Lower lobe of right lung (tissue), 2 donors: ENCODE results near the gene CKAP2L. TPM values are rescaled to one million over a fixed set of nuclear protein-coding genes. Genes with fewer than 3 reads are reported as not detected.

Source experiments
- ATAC-seq, 2 donors: fragments of 200-7000 bp; cut with Tn5 transposase; one replicate each; pipeline ENCODE4 v1.9.1; 2020 to 2022; ENCODE audit warnings: mild to moderate bottlenecking in 2 of 2, moderate library complexity in 2 of 2
- DNase-seq: peaks from one replicate; pipeline ENCODE4 v3.0.0-alpha.2; 2020
- H3K27ac ChIP-seq: fragments of 200-600 bp; one replicate; pipeline ENCODE4 v1.8.0; 2022
- H3K27me3 ChIP-seq: fragments of 200-600 bp; one replicate; pipeline ENCODE4 v1.8.0; 2022; ENCODE audit warnings: low read depth
- H3K36me3 ChIP-seq: fragments of 200-600 bp; one replicate; pipeline ENCODE4 v1.8.0; 2022; ENCODE audit warnings: mild to moderate bottlenecking
- H3K4me1 ChIP-seq: fragments of 200-600 bp; one replicate; pipeline ENCODE4 v1.8.0; 2022
- H3K4me3 ChIP-seq: fragments of 200-600 bp; one replicate; pipeline ENCODE4 v1.8.0; 2022; ENCODE audit warnings: mild to moderate bottlenecking
- H3K9me3 ChIP-seq: fragments of 200-600 bp; one replicate; pipeline ENCODE4 v1.8.0; 2022
- intact Hi-C: fragments of 100-400 bp; cut with DNase I; formaldehyde crosslinking; loops from one replicate; pipeline ENCODE4 v1.11.0; 2022
- total RNA-seq: library from RNA; stranded (reverse); fragmentation: NEBNext Ultra II Directional; extraction: Animal tissue kit (Norgen Biotek cat#: 25700); gene quantifications from one replicate; pipeline ENCODE4 v1.2.1, GENCODE V29; 2021
- TF ChIP-seq, protein P1 (sequence below): fragments of 200-600 bp; IDR thresholded peaks from one replicate; pipeline ENCODE4 v1.8.0; 2022; ENCODE audit warnings: antibody characterized with exemption, mild to moderate bottlenecking
- donor health status: DM: no; HTN: yes; CAD: no; lungs with severe emphysema.

Gene CKAP2L
- total RNA-seq, 1 donor from 2014 or later = 1.3 TPM

GRCh38 chr2:112728378-112729175, 35.8 kb downstream of the CKAP2L start:
- no peaks in the 10 kb centered on the region for H3K36me3 ChIP-seq
- no peak overlapping the region for H3K27ac ChIP-seq
- DNase-seq (no peak), ATAC-seq (no peak)
- H3K9me3 ChIP-seq = no peaks in the 10 kb centered on the region
- no peak overlapping the region for H3K4me3 ChIP-seq
- TF ChIP-seq, protein P1, sequence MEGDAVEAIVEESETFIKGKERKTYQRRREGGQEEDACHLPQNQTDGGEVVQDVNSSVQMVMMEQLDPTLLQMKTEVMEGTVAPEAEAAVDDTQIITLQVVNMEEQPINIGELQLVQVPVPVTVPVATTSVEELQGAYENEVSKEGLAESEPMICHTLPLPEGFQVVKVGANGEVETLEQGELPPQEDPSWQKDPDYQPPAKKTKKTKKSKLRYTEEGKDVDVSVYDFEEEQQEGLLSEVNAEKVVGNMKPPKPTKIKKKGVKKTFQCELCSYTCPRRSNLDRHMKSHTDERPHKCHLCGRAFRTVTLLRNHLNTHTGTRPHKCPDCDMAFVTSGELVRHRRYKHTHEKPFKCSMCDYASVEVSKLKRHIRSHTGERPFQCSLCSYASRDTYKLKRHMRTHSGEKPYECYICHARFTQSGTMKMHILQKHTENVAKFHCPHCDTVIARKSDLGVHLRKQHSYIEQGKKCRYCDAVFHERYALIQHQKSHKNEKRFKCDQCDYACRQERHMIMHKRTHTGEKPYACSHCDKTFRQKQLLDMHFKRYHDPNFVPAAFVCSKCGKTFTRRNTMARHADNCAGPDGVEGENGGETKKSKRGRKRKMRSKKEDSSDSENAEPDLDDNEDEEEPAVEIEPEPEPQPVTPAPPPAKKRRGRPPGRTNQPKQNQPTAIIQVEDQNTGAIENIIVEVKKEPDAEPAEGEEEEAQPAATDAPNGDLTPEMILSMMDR = no peak
- H3K27me3 ChIP-seq = no peaks in the 10 kb centered on the region
- intact Hi-C loops = no loop called here
- H3K4me1 ChIP-seq = peaks cover 6% of the 10 kb centered on the region

GRCh38 chr2:112728029-112728362, 36.4 kb downstream of the CKAP2L start:
- no peaks in the 10 kb centered on the region for H3K27me3 ChIP-seq

DNA sequence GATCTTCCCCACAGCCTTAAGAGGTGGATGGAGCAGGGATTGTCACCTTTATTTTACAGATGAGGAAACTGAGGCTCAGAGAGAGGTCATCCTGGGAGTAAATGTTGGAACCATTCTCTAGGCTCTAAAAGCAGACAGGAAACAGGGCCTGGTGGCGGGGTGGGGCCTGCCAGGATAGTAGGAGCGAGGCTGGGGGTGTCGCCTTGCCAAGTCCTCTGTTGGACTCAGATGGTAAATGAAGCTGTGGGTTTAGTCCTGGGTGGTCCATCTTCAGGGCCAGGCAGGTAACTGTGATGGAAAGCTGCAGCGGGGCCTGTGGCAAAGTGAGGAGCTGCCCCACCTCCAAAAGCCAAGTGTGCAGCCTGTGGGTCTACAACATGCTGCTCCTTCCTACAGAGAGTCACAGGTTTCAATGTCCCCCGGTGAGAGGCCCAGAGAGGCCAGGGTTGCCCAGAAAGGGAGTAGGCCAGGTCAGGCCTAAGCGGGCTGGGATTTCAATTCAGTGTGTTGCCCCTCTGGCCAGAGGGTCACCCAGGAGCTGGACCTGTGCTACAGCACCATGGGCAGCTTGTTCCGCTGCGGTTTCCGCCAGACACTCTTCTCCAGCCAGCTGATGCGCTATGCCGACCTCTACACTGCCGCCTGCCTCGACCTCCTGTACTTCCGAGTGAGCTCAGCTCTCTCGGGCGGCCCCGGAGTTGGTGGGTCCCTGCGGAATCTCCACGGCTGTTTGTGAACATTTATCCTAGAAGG, 37.0 kb downstream of the CKAP2L start:
- ATAC-seq (no peak), DNase-seq (no peak)
- H3K4me3 ChIP-seq = no peak overlapping the region
- H3K9me3 ChIP-seq = no peaks in the 10 kb centered on the region
- TF ChIP-seq, protein P1 = no peak
- H3K4me1 ChIP-seq = peaks cover 6% of the 10 kb centered on the region
- intact Hi-C loops = no loop called here
- H3K27ac ChIP-seq = no peak overlapping the region
- H3K36me3 ChIP-seq = no peaks in the 10 kb centered on the region
- H3K27me3 ChIP-seq = no peaks in the 10 kb centered on the region

More at GRCh38 chr2:112728029-112728362, 36.4 kb downstream of the CKAP2L start:
- no peaks in the 10 kb centered on the region for H3K36me3 ChIP-seq
- peaks cover 6% of the 10 kb centered on the region for H3K4me1 ChIP-seq
- no peak overlapping the region for H3K4me3 ChIP-seq
- no peak for DNase-seq
- intact Hi-C loops = no loop called here
- no peak overlapping the region for H3K27ac ChIP-seq
- ATAC-seq = no peak
- no peaks in the 10 kb centered on the region for H3K9me3 ChIP-seq
- TF ChIP-seq, protein P1 = no peak

DNA sequence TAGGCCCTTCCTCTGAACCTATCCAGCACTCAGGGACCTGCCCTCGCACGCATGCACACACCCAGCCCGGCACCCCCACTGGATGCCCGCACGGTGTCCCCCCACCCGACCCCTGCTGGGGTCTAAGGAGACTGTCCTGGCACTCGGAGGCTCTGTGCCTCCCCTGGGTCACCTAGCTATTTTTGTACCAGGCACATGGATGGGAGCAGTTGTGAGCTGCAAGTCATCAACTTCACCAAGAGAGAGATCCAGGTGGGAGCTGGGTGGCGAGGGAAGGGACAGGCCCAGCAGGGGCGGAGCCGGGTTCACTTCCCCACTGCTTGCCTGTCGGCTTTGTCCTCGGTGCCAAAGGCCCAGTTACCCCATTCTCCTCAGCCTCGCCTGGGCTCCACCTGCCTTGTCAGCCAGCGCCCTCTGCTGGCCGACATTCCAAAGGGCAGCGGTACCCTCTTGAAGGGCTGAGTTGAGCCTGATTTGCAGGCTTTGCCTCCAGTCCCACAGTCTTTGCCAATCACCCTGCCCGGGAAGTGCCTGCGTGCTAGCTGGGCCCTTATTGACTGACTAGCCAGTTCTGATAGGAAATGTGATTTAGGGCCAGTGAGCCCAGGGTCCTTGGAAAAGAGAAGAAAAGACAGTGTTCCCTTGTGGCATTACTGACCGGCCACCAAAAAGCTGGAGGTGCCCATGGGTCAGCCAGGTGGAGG, 37.8 kb downstream of the CKAP2L start:
- Histone ChIP-seq H3K27me3 (no peaks in the 10 kb centered on the region), H3K9me3 (no peaks in the 10 kb centered on the region), H3K4me1 (peaks cover 6% of the 10 kb centered on the region), H3K4me3 (no peak overlapping the region), H3K27ac (no peak overlapping the region), H3K36me3 (no peaks in the 10 kb centered on the region)
- DNase-seq (peak; percentile 95), ATAC-seq (peak; percentile 94 to 95)
- TF ChIP-seq, protein P1 = peak; percentile 96
- intact Hi-C loops = no loop called here

GRCh38 chr2:112725545-112726457, 38.6 kb downstream of the CKAP2L start:
- intact Hi-C loops = no loop called here
- Histone ChIP-seq H3K4me3 (no peak overlapping the region), H3K4me1 (peaks cover 6% of the 10 kb centered on the region), H3K27ac (no peak overlapping the region), H3K27me3 (no peaks in the 10 kb centered on the region), H3K9me3 (no peaks in the 10 kb centered on the region), H3K36me3 (no peaks in the 10 kb centered on the region)
- TF ChIP-seq, protein P1 = no peak
- DNase-seq (no peak), ATAC-seq (peak in 1 of 2 donors; percentile 1)
